Stimulated activated naive CD8-positive, alpha-beta T cell treated with anti-CD3 and anti-CD28 coated beads, Interleukin-15, amount 100 ng/mL, for 72 hours (primary cell): ENCODE results near the gene SAMHD1.
"Not testable (repeated sequence)": the region's sequence is repeated elsewhere in the genome, so short reads cannot be mapped to it uniquely, and the experiment has no call there.

Experiments
- ATAC-seq: fragments of 150-1000 bp; cut with Tn5 transposase; 2 replicates; pipeline ENCODE4 v1.10.0; 2021; ENCODE audit warnings: mild to moderate bottlenecking, moderate library complexity
- DNase-seq, 2 donors: peaks; one replicate each; pipeline ENCODE4 v3.0.0; 2021 to 2022
- H3K27ac Mint-ChIP-seq, 2 donors: one replicate each; pipeline ENCODE4 v1.8.0; 2022; ENCODE audit warnings: mild to moderate bottlenecking in 2 of 2, mixed read lengths in 2 of 2, moderate library complexity in 2 of 2
- H3K27me3 Mint-ChIP-seq: one replicate; pipeline ENCODE4 v1.8.0; 2022; ENCODE audit warnings: mixed read lengths
- H3K4me1 Mint-ChIP-seq: one replicate; pipeline ENCODE4 v1.8.0; 2022; ENCODE audit warnings: mild to moderate bottlenecking, mixed read lengths
- H3K4me3 Mint-ChIP-seq, 2 donors: one replicate each; pipeline ENCODE4 v1.8.0; 2022; ENCODE audit warnings: mild to moderate bottlenecking in 2 of 2, mixed read lengths in 2 of 2, moderate library complexity in 1 of 2
- H3K9me3 Mint-ChIP-seq, 2 donors: one replicate each; pipeline ENCODE4 v1.8.0; 2022; ENCODE audit warnings: mixed read lengths in 2 of 2

SAMHD1 gene

DNA sequence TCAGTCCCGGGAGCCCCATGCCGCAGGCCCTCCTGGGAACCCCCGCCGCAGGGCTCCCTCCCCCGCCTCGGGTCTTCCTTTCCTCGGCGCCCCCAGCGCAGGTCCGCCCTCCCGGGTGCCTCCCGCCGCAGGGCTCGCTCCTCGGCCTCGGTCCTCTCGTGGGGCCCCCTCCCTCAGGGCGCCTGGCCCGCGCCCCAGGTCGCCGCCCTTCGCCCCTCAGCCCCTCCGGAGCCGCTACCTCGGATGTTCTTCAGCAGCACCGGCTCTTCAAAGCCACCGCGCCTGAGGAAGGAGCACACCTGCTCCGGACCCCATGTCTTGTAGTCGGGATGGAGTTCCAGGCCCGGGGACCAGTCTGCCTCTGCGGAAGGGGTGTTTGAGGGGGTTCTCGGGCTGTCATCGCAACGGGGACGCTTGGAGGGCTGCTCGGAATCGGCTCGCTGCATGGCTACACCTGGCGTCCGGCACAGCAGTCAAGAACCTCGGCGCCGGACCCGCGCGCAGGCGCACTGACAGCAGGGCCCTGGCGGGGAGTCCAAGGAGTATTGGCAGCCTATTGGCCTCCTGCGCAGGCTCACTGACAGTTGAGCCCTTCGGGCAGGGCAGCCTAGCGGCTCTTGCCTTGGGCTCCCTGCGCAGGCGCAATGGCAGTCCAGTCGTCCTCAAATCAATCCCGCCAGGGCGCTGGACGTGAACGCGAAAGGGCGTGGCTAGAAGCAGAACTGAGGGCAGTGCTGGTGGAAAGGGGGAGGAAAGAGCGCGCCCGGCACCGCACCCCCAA, at the start of gene SAMHD1:
Gene SAMHD1, minus strand, starts transcription at position 511 of the 781 bp plus-strand sequence. Its CDS starts 65 bp downstream, at position 446.
- DNase-seq: peak; percentile 95 to 96
- peak within 1 kb of the TSS; percentile 92 to 96 for H3K4me3 Mint-ChIP-seq
- peak; percentile 97 for ATAC-seq
- H3K9me3 Mint-ChIP-seq: peaks cover 0 to 4% of the 10 kb centered on the region in 2 donors
- H3K27me3 Mint-ChIP-seq: no peaks in the 10 kb centered on the region
- H3K27ac Mint-ChIP-seq: peak within 1 kb of the TSS; percentile 84 to 95
- H3K4me1 Mint-ChIP-seq: peaks cover 52% of the 10 kb centered on the region

DNA sequence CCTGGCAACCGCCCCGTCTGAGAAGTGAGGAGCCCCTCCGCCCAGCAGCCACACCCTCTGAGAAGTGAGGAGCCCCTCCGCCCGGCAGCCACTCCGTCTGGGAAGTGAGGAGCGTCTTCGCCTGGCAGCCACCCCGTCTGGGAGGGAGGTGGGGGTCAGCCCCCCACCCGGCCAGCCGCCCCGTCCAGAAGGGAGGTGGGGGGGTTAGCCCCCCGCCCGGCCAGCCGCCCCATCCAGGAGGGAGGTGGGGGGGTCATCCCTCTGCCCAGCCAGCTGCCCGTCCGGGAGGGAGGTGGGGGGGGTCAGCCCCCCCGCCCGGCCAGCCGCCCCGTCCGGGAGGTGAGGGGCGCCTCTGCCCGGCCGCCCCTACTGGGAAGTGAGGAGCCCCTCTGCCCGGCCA, 48.7 kb upstream of the SAMHD1 start:
- not testable (repeated sequence) for ATAC-seq, DNase-seq, H3K4me3 Mint-ChIP-seq, H3K27me3 Mint-ChIP-seq, H3K4me1 Mint-ChIP-seq, H3K27ac Mint-ChIP-seq
- H3K9me3 Mint-ChIP-seq: peaks cover 1 to 10% of the 10 kb centered on the region in 2 donors

DNA sequence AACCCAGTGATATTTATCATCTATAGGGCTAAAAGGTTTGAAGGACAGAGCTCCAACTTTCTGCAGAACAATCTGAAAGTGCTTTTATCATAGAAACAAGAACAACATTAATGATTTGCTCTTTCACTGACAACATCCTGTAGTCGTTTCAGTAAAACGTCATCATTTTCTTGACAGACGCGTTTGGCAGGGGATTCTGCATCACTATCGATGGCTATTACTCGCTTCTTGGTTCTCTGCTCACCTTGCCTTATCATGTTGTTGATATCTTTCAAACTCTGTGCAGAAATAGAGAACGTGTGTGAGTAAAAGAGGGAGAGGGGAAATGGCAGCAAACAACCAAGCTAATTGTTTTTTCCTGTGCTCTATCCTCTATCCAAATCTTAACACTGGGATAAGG, 47.1 kb upstream of the SAMHD1 start:
- no peak for ATAC-seq
- Mint-ChIP-seq H3K9me3 (peaks cover 10 to 20% of the 10 kb centered on the region in 2 donors), H3K27me3 (no peaks in the 10 kb centered on the region), H3K27ac (peak overlapping the region in 1 of 2 donors; percentile 48), H3K4me3 (no peak overlapping the region), H3K4me1 (no peaks in the 10 kb centered on the region)
- DNase-seq: no peak

DNA sequence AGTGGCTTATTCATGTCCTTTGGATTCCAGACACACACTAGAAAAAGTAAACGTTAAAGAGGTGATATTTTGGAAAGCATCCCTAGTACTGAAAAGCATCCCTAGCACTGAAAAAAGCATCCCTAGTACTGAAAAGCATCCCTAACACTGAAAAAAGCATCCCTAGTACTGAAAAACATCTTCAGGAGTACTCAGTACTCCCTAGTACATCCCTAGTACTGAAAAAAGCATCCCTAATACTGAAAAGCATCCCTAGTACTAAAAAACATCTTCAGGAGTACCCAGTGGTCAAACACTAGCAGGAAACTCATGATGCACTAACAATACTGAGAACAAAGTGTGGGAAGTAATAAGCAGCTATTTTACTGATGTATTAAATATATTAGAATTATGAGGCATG, 45.6 kb upstream of the SAMHD1 start:
- DNase-seq: no peak
- no peak for ATAC-seq
- Mint-ChIP-seq H3K27ac (no peak overlapping the region), H3K27me3 (no peaks in the 10 kb centered on the region), H3K4me1 (no peaks in the 10 kb centered on the region), H3K9me3 (peaks cover 16 to 30% of the 10 kb centered on the region in 2 donors), H3K4me3 (no peak overlapping the region)

DNA sequence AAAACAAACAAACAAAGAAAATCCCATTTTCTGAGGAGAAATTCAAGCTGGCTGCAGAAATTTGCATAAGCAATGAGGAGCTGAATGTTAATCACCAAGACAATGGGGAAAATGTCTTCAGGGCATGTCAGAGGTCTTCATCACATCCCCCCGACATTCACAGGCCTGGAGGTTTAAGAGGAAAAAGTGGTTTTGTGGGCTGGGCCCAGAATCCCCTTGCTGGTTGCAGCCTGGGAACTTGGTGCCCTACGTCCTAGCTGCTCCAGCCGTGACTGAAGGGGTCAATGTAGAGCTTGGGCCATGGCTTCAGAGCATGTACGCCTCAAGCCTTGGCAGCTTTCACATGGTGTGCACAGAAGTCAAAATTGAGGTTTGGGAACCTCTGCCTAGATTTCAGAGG, 42.7 kb upstream of the SAMHD1 start:
- not testable (repeated sequence) for H3K27me3 Mint-ChIP-seq, H3K4me3 Mint-ChIP-seq, DNase-seq, H3K27ac Mint-ChIP-seq, ATAC-seq
- peaks cover 16% of the 10 kb centered on the region for H3K4me1 Mint-ChIP-seq
- peaks cover 16 to 32% of the 10 kb centered on the region in 2 donors for H3K9me3 Mint-ChIP-seq

DNA sequence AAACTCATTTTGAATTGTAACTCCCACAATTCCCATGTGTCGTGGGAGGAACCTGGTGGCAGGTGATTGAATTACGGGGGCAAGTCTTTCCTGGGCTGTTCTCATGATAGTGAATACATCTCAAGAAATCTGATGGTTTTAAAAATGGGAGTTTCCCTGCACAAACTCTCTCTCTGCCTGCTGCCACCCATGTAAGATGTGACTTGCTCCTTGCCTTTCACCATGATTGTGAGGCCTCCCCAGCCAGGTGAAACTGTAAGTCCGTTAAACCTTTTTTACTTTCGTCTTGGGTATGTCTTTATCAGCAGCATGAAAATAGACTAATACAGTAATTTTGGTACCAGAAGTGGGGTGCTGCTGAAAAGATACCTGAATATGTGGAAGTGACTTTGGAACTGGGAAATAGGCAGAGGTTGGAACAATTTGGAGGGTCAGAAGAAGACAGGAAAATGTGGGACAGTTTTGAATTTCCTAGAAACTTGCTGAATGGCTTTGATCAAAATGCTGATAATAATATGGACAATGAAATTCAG, 41.4 kb upstream of the SAMHD1 start:
- Mint-ChIP-seq H3K9me3 (peaks cover 25 to 39% of the 10 kb centered on the region in 2 donors), H3K27ac (no peak overlapping the region), H3K4me3 (no peak overlapping the region), H3K4me1 (peaks cover 29% of the 10 kb centered on the region), H3K27me3 (no peaks in the 10 kb centered on the region)
- DNase-seq (no peak), ATAC-seq (no peak)

DNA sequence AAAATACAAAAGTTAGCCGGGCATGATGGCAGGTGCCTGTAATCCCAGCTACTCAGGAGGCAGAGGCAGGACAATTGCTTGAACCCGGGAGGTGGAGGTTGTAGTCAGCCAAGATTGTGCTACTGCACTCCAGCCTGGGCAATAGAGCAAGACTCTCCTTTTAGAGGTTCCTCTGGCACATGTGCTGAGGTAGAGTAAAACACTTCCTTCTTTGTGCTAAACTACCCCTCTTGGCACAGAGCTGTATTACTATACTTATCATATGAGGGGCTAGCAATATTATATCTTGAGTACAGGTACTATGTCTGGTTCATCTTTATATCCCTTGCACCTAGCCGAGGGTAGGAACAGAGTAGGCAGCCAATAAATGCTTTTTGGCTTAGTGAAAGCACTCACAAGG, 40.2 kb upstream of the SAMHD1 start:
- H3K4me1 Mint-ChIP-seq: peaks cover 34% of the 10 kb centered on the region
- H3K27me3 Mint-ChIP-seq: no peaks in the 10 kb centered on the region
- peaks cover 25 to 39% of the 10 kb centered on the region in 2 donors for H3K9me3 Mint-ChIP-seq
- no peak overlapping the region for H3K4me3 Mint-ChIP-seq
- peak overlapping the region in 1 of 2 donors; percentile 47 for H3K27ac Mint-ChIP-seq
- ATAC-seq (no peak), DNase-seq (no peak)

DNA sequence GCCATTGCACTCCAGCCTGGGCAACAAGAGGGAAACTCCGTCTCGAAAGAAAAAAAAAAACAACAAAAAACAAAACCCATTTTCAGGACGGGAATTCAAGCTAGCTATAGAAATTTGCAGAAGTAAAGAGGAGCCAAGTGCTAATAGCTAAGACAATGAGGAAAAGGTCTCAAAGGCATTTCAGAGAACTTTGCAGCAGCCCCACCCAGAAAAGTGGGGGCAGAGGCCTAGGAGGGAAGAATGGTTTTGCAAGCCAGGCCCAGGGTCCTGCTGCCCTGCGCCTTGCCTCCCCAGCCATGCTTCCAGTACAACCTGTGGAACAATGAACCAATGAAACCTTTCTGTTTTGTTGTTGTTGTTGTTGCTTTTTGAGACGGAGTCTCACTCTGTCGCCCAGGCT, 38.3 kb upstream of the SAMHD1 start:
- no peak overlapping the region for H3K4me3 Mint-ChIP-seq
- no peak for ATAC-seq
- H3K4me1 Mint-ChIP-seq: peaks cover 34% of the 10 kb centered on the region

DNA sequence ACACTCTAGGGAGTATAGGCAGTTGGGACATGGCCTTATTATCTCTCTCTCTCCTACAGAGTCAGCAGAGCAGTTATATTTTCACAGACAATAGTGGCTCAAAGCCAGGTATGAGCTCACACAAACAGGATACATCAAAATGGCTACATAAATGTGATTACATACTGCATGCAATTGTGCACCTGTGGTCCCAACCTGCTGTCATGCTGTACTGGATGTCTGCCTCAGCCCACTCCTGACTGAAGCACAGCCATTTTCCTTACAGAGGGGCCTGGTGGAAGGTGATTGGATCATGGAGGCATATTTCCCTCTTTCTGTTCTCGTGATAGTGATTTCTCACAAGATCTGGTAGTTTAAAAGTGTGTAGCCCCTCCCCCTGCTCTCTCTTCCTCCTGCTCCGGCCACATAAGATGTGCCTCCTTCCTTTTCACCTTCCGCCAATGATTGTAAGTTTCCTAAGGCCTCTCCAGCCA, 37.0 kb upstream of the SAMHD1 start:
- Mint-ChIP-seq H3K27ac (peak overlapping the region; percentile 28 to 42), H3K27me3 (no peaks in the 10 kb centered on the region), H3K4me1 (peaks cover 37% of the 10 kb centered on the region), H3K9me3 (peaks cover 15 to 19% of the 10 kb centered on the region in 2 donors), H3K4me3 (peak overlapping the region; percentile 0 to 2)
- no peak for DNase-seq
- ATAC-seq: peak; percentile 73

More for the DNA sequence above, 38.3 kb upstream of the SAMHD1 start:
- Mint-ChIP-seq H3K9me3 (peaks cover 20 to 25% of the 10 kb centered on the region in 2 donors), H3K27me3 (no peaks in the 10 kb centered on the region), H3K27ac (peak overlapping the region; percentile 22 to 89)
- no peak for DNase-seq

DNA sequence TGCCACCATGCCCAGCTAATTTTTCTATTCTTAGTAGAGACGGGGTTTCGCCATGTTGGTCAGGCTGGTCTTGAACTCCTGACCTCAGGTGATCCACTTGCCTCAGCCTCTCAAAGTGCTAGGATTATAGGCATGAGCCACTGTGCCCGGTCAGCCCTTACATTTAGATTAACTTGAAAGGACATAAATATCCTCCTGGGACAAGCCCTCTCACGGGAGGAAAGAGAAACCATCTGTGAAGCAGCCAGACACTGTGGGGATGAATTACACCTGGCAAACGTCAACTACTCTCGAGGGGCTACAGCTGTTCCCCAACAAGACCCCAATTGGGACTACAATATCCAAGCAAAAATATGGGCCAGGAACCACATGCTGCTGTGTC, 32.7 kb upstream of the SAMHD1 start:
- no peak overlapping the region for H3K27ac Mint-ChIP-seq
- DNase-seq: no peak
- H3K4me1 Mint-ChIP-seq: peaks cover 23% of the 10 kb centered on the region
- peaks cover 7 to 9% of the 10 kb centered on the region in 2 donors for H3K9me3 Mint-ChIP-seq
- ATAC-seq: no peak
- H3K4me3 Mint-ChIP-seq: no peak overlapping the region
- no peaks in the 10 kb centered on the region for H3K27me3 Mint-ChIP-seq

DNA sequence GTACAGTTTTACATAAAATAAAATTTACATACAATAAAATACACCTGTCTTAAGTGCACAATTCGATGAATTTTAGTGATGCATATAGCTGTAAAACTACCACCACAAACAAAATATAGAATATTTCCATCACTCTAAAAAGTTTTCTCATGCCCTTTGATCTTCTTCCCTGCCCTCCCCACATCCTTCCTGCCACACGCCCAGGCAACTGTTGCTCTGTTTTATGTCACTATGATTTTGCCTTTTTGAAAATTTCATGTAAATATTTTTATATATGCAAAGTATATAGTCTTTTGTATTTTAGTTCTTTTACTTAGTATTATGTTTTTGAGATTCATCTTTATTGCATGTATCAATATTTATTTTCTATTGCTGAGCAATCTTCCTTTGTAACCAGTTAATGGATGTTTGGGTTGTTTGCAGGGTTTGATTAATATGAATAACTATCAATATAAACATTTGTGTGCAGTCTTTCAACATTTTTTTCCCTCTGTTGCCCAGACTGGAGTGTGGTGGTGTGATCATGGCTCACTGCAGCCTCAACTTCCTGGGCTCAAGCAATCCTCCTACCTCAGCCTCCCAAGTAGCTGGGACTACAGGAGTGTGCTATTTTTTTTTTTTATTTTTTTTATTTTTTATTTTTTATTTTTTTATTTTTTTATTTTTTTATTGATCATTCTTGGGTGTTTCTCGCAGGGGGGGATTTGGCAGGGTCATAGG, 23.8 kb upstream of the SAMHD1 start:
- DNase-seq (peak in 1 of 2 donors; percentile 48), ATAC-seq (peak; percentile 94)
- H3K27me3 Mint-ChIP-seq: no peaks in the 10 kb centered on the region
- H3K27ac Mint-ChIP-seq: peak overlapping the region in 1 of 2 donors; percentile 74
- peaks cover 31% of the 10 kb centered on the region for H3K4me1 Mint-ChIP-seq
- H3K4me3 Mint-ChIP-seq: peak overlapping the region; percentile 42 to 51
- H3K9me3 Mint-ChIP-seq: peaks cover 2 to 6% of the 10 kb centered on the region in 2 donors

DNA sequence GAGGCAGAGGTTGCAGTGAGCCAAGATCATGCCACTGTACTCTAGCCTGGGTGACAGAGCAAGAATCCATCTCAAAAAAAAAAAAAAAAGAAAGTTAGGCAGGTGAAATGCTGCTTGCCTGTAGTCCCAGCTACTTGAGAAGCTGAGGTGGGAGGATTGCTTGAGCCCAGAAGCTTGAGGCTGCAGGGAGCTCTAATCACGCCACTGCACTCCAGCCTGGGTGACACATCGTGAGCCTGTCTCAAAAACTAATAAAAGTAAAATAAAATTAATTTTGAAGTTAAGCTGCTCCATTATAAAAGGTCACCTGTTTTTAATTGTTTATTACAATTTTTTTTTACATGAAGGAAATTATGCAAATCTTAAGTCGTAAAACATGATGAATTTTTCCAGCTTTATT, 23.2 kb upstream of the SAMHD1 start:
- H3K4me1 Mint-ChIP-seq: peaks cover 37% of the 10 kb centered on the region
- no peaks in the 10 kb centered on the region for H3K27me3 Mint-ChIP-seq
- ATAC-seq: no peak
- H3K4me3 Mint-ChIP-seq: peak overlapping the region in 1 of 2 donors; percentile 18
- DNase-seq: no peak
- no peak overlapping the region for H3K27ac Mint-ChIP-seq
- H3K9me3 Mint-ChIP-seq: peaks cover 8 to 12% of the 10 kb centered on the region in 2 donors

DNA sequence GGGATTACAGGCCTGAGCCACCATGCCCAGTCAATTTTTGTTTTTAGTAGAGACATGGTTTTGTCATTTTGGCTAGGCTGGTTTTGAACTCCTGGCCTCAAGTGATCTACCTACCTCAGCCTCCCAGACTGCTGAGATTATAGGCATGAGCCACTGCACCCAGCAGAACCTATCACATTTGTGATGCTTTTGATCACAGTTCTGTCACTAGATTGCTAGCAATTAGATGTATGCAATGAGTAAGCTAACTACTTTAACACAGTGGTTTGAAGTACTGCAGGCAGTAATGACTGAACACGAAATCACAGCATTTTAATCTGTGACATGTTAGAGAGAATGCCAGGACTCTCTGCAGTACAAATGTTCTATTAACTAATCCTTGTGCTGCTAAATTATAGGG, 19.6 kb upstream of the SAMHD1 start:
- Mint-ChIP-seq H3K9me3 (peaks cover 12 to 13% of the 10 kb centered on the region in 2 donors), H3K27ac (no peak overlapping the region), H3K4me1 (peaks cover 64% of the 10 kb centered on the region), H3K4me3 (no peak overlapping the region), H3K27me3 (no peaks in the 10 kb centered on the region)
- no peak for DNase-seq
- ATAC-seq: peak; percentile 64

DNA sequence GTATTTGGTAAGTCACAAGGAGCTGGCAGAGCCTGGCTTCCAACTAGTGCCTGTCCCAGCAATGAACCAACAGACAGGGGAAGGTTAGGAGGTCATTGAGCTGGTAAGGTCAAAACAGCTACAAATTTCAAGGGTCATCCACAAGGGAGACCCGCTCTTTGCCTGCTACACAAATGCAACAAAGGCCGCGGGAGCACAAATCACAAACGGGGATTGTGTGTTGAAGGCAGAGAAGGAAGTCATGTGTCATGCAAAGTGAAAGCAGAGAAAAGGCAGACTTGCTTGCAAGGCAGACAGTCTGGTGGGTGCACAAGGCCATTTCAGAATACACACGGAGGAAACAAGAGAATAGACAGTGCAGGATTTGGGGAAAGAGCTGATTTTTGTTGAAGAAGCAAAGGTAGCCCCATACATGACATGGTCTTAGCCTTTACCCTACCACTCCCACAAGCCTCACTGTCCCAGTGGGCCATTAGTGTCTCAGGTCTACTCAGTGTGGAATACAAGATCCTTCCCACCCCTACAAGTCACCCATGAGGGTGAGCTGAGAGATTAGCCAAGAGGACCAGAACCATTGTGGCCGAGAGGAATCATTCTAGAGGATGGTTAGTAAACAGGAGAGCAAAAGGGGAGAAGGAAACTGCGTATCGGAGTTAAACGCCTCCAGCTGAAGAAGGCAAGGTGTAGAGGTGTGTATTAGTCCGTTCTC, 18.1 kb upstream of the SAMHD1 start:
- peak; percentile 21 to 31 for DNase-seq
- Mint-ChIP-seq H3K27ac (peak overlapping the region; percentile 90), H3K27me3 (no peaks in the 10 kb centered on the region), H3K4me1 (peaks cover 56% of the 10 kb centered on the region), H3K9me3 (peaks cover 12 to 13% of the 10 kb centered on the region in 2 donors), H3K4me3 (peak overlapping the region; percentile 63 to 71)
- ATAC-seq: peak; percentile 60

DNA sequence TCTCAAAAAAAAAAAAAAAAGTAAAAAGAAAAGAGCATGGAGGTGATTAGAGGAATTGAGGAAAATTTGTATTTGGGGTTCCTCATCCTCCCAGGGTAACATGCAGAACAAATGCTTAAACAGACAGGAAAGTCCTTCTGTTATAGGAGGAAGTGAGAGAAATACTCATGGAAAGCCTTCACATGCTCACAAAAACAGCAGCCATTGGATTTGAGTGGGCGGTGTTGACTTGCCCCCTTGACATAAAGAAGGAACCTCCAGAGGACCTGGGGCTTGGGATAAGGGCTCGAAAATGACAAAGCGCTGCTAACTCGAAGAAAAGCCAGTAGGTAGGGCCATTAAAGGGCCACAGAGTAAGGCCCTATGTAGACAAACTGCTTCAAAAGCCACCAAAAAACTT, 17.5 kb upstream of the SAMHD1 start:
- ATAC-seq (no peak), DNase-seq (no peak)
- Mint-ChIP-seq H3K9me3 (peaks cover 12 to 13% of the 10 kb centered on the region in 2 donors), H3K4me3 (peak overlapping the region; percentile 63 to 71), H3K27ac (peak overlapping the region; percentile 90), H3K27me3 (no peaks in the 10 kb centered on the region), H3K4me1 (peaks cover 56% of the 10 kb centered on the region)
